DOHH2 (cell line): ENCODE data around the gene CTPS1.

Experiments used
- H3F3A ChIP-seq: fragments of 200-600 bp; sonication (generic), shearing (Covaris generic); 2 replicates; pipeline ENCODE4 v1.6.0; 2016; ENCODE audit warnings: antibody characterized with exemption, mild to moderate bottlenecking; ENCODE audit not compliant: control insufficient read depth, insufficient read depth
- H3K27ac ChIP-seq: fragments of 200-600 bp; sonication (generic); 2 replicates; pipeline ENCODE4 v1.5.1; 2014; ENCODE audit warnings: low read depth, mild to moderate bottlenecking, low read length, moderate library complexity
- H3K27me3 ChIP-seq: fragments of 200-600 bp; sonication (generic); 2 replicates; pipeline ENCODE4 v1.6.1; 2014; ENCODE audit warnings: mild to moderate bottlenecking, low read length, mixed read lengths; ENCODE audit not compliant: control insufficient read depth
- H3K36me3 ChIP-seq: fragments of 200-600 bp; sonication (generic); 2 replicates; pipeline ENCODE4 v1.6.1; 2014; ENCODE audit warnings: mild to moderate bottlenecking, low read length, moderate library complexity, mixed read lengths; ENCODE audit not compliant: control insufficient read depth
- H3K4me1 ChIP-seq: fragments of 200-600 bp; sonication (generic); 2 replicates; pipeline ENCODE4 v1.6.1; 2014; ENCODE audit warnings: mild to moderate bottlenecking, low read length, mixed read lengths; ENCODE audit not compliant: control insufficient read depth
- H3K4me2 ChIP-seq: fragments of 200-600 bp; sonication (generic); 2 replicates; pipeline ENCODE4 v1.6.0; 2014; ENCODE audit warnings: mild to moderate bottlenecking, low read length, moderate library complexity
- H3K4me3 ChIP-seq: fragments of 200-600 bp; sonication (generic); 2 replicates; pipeline ENCODE4 v1.5.1; 2014; ENCODE audit warnings: mild to moderate bottlenecking, low read length, mixed read lengths
- H3K79me2 ChIP-seq: fragments of 200-600 bp; sonication (generic); 2 replicates; pipeline ENCODE4 v1.6.1; 2014; ENCODE audit warnings: mild to moderate bottlenecking, low read length, mixed read lengths; ENCODE audit not compliant: control insufficient read depth
- H3K9me2 ChIP-seq: fragments of 200-600 bp; sonication (generic); replicated peaks from 2 replicates; pipeline ENCODE4 v1.6.1; 2014; ENCODE audit warnings: mild to moderate bottlenecking, low read length, mixed read lengths; ENCODE audit not compliant: control insufficient read depth
- H3K9me3 ChIP-seq: fragments of 200-600 bp; sonication (generic); 2 replicates; pipeline ENCODE4 v1.6.1; 2014; ENCODE audit warnings: antibody characterized with exemption, low read length, mixed read lengths; ENCODE audit not compliant: control insufficient read depth, insufficient read depth
- H4K20me1 ChIP-seq: fragments of 200-600 bp; sonication (generic); 2 replicates; pipeline ENCODE4 v1.6.0; 2014; ENCODE audit warnings: low read depth, mild to moderate bottlenecking, antibody characterized with exemption, low read length, moderate library complexity; ENCODE audit not compliant: control insufficient read depth, insufficient read depth
- EZH2phosphoT487 ChIP-seq: fragments of 200-600 bp; sonication (generic); IDR thresholded peaks from 2 replicates; pipeline ENCODE4 v1.6.1; 2017; ENCODE audit warnings: borderline replicate concordance, mild to moderate bottlenecking, antibody characterized with exemption, low read length, moderate library complexity, mixed read lengths
- TF ChIP-seq, protein P1 (sequence below): fragments of 200-600 bp; sonication (generic); IDR thresholded peaks from one replicate; pipeline ENCODE4 v1.5.1; 2014; ENCODE audit warnings: antibody characterized with exemption, mild to moderate bottlenecking, low read depth, low read length; ENCODE audit not compliant: poor library complexity, severe bottlenecking

Gene CTPS1

DNA sequence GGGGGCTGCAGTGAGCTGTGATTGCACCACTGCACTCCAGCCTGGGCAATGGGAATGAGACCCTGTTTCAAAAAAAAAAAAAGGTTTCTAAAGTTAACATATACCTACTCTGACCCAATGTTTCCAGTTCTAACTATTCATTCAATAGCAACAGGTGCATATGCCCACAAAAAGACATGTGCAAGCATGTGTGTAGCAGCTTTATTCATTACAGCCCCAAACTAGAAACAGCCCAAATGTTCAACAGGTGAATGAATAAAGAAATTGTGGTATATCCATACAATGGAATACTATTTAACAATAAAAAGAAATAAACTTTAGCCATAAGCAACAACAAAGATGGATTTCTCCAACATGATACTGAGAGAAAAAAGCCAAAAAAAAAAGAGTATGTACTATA is 21.3 kb upstream of the CTPS1 start:
- H3K79me2 ChIP-seq, result no peaks in the 10 kb centered on the region
- H3F3A ChIP-seq, result no peaks in the 10 kb centered on the region
- H3K9me3 ChIP-seq, result no peaks in the 10 kb centered on the region
- H3K9me2 ChIP-seq, result no peaks in the 10 kb centered on the region
- H3K27ac ChIP-seq, result no peak overlapping the region
- H3K36me3 ChIP-seq, result no peaks in the 10 kb centered on the region
- no peaks in the 10 kb centered on the region for H4K20me1 ChIP-seq
- 0 out of 2 replicates have a peak, but pooled peaks cover 3% of the 10 kb centered on the region for H3K4me1 ChIP-seq
- H3K27me3 ChIP-seq, result 0 out of 2 replicates have a peak, but pooled peaks cover 2% of the 10 kb centered on the region
- no peak overlapping the region for H3K4me2 ChIP-seq
- H3K4me3 ChIP-seq, result no peak overlapping the region
- TF ChIP-seq, protein P1, sequence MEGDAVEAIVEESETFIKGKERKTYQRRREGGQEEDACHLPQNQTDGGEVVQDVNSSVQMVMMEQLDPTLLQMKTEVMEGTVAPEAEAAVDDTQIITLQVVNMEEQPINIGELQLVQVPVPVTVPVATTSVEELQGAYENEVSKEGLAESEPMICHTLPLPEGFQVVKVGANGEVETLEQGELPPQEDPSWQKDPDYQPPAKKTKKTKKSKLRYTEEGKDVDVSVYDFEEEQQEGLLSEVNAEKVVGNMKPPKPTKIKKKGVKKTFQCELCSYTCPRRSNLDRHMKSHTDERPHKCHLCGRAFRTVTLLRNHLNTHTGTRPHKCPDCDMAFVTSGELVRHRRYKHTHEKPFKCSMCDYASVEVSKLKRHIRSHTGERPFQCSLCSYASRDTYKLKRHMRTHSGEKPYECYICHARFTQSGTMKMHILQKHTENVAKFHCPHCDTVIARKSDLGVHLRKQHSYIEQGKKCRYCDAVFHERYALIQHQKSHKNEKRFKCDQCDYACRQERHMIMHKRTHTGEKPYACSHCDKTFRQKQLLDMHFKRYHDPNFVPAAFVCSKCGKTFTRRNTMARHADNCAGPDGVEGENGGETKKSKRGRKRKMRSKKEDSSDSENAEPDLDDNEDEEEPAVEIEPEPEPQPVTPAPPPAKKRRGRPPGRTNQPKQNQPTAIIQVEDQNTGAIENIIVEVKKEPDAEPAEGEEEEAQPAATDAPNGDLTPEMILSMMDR, result no peak
- TF ChIP-seq EZH2phosphoT487, result no peak

DNA sequence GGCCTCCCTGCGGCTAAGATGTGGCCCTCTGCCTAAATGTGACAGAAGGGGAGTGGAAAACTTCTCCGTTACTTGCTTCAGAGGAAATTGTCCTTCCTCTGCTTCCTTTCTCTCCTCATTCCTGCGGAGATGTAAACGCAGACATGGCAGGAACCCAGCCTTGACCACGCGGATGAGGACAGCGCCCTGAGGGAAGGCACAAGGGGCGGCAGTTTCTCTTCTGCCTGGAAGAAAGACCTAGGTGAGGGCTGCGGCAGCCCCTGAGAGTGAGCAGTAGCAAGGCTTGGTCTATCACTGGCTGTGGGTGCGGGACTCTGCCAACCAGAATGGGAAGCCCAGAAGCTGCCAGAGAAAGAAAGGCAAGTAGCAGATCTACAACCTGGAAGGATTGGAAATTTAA is 14.0 kb upstream of the CTPS1 start:
- no peaks in the 10 kb centered on the region for H3K9me3 ChIP-seq
- H3K9me2 ChIP-seq, result no peaks in the 10 kb centered on the region
- no peaks in the 10 kb centered on the region for H4K20me1 ChIP-seq
- H3K36me3 ChIP-seq, result no peaks in the 10 kb centered on the region
- peaks cover 6% of the 10 kb centered on the region for H3K4me1 ChIP-seq
- H3K4me3 ChIP-seq, result no peak overlapping the region
- H3K79me2 ChIP-seq, result no peaks in the 10 kb centered on the region
- no peak for TF ChIP-seq EZH2phosphoT487
- TF ChIP-seq, protein P1, result no peak
- no peaks in the 10 kb centered on the region for H3F3A ChIP-seq
- no peak overlapping the region for H3K27ac ChIP-seq
- H3K4me2 ChIP-seq, result no peak overlapping the region
- no peaks in the 10 kb centered on the region for H3K27me3 ChIP-seq

DNA sequence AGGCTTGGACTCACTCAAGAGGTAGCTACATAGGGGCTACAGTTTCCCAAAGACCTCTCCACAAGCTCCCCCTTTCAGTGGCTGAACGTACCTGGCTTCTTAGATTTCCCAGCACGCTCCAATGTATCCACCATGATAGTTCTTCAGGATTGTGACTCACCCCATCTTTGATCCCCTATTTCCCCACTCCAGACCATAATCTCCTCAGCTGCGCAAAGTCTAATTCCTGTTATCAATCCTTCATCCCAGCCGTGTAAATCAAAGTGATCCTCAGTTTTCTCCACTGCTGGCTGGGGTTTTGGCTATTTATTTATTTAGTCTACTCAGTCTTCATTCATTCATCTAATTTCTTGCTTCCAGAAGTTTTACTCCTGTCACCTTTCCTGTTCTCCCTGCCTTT is 13.1 kb upstream of the CTPS1 start:
- H3K4me2 ChIP-seq, result no peak overlapping the region
- no peak overlapping the region for H3K27ac ChIP-seq
- peaks cover 6% of the 10 kb centered on the region for H3K4me1 ChIP-seq
- no peaks in the 10 kb centered on the region for H3K9me2 ChIP-seq
- H3K36me3 ChIP-seq, result no peaks in the 10 kb centered on the region
- no peaks in the 10 kb centered on the region for H3F3A ChIP-seq
- TF ChIP-seq, protein P1, result no peak
- TF ChIP-seq EZH2phosphoT487, result no peak
- no peaks in the 10 kb centered on the region for H3K27me3 ChIP-seq
- H4K20me1 ChIP-seq, result no peaks in the 10 kb centered on the region
- H3K4me3 ChIP-seq, result no peak overlapping the region
- no peaks in the 10 kb centered on the region for H3K79me2 ChIP-seq
- H3K9me3 ChIP-seq, result no peaks in the 10 kb centered on the region
